Ovary (tissue), 9 donors: ENCODE measurements around the gene ACYP2. TPM values are rescaled to one million over a fixed set of nuclear protein-coding genes. Genes with fewer than 3 reads are reported as not detected.

Experiments
- DNase-seq, 5 donors: peaks; one replicate each; pipeline ENCODE4 v3.0.0-alpha.2; 2019 to 2020
- H3K27ac ChIP-seq, 2 donors: fragments of 200-600 bp; one replicate each; pipeline versions ENCODE4 v1.5.1 to v1.8.0; 2019 to 2022
- H3K27me3 ChIP-seq: fragments of 200-600 bp; one replicate; pipeline ENCODE4 v1.8.0; 2022
- H3K36me3 ChIP-seq: fragments of 200-600 bp; sonication (generic); one replicate; pipeline ENCODE4 v1.5.1; 2019
- H3K4me1 ChIP-seq: one replicate; pipeline ENCODE4 v1.8.1; 2013; ENCODE audit warnings: mild to moderate bottlenecking, moderate library complexity; ENCODE audit not compliant: insufficient read depth
- H3K4me3 ChIP-seq: fragments of 200-600 bp; sonication (generic); one replicate; pipeline ENCODE4 v1.5.1; 2017
- H3K9me3 ChIP-seq, 2 donors: fragments of 200-600 bp in 1 of 2; sonication (generic) in 1 of 2; one replicate each; pipeline versions ENCODE4 v1.5.1 to v1.8.1; 2013 to 2019; ENCODE audit warnings: mild to moderate bottlenecking in 1 of 2, moderate library complexity in 1 of 2
- EP300 ChIP-seq: sonication (generic); formaldehyde crosslinking; IDR thresholded peaks from one replicate; pipeline ENCODE4 v1.6.1; 2017; ENCODE audit warnings: antibody characterized with exemption
- POLR2A ChIP-seq: fragments of 450-650 bp; IDR thresholded peaks from one replicate; pipeline ENCODE4 v1.6.1; 2017; ENCODE audit warnings: antibody characterized with exemption, mild to moderate bottlenecking, moderate library complexity
- WGBS, 3 donors: extraction: QIAGEN DNeasy Blood & Tissue Kit in 1 of 3; methylation state at CpG; one replicate each; pipeline versions ENCODE4 v1.1.5 to v1.1.7; 2013 to 2017; 5-methylcytosine and 5-hydroxymethylcytosine counted together
- intact Hi-C, 4 donors: fragments of 100-400 bp; cut with DNase I; formaldehyde crosslinking; loops; one replicate each; pipeline versions ENCODE4 v1.11.0 to v1.15.1; 2022 to 2023
- polyA plus RNA-seq, 2 donors: library from polyadenylated mRNA; stranded (reverse); fragments of 200-250 nt in 1 of 2; fragments of 350-450 nt in 1 of 2; fragmentation: Illumina TruSeq in 1 of 2; extraction: RNeasy Lipid Tissue Mini Kit (QIAGEN cat#74804) in 1 of 2; gene quantifications; one replicate each; pipeline ENCODE4 v1.2.3, GENCODE V29; 2013 to 2014
- total RNA-seq, 7 donors: library from RNA; depleted of rRNA in 2 of 7; stranded (reverse); fragments of >200 nt in 2 of 7; fragmentation: NEBNext Ultra II Directional in 3 of 7; extraction: Animal tissue kit (Norgen Biotek cat#: 25700) in 3 of 7; gene quantifications; one replicate each; pipeline versions ENCODE4 v1.1.0 to v1.2.4, GENCODE V29; 2016 to 2023
- TF ChIP-seq, protein P1 (sequence below), 3 donors: fragments of 450-650 bp in 2 of 3; fragments of 200-600 bp in 1 of 3; IDR thresholded peaks; one replicate each; pipeline versions ENCODE4 v1.5.1 to v1.8.0; 2016 to 2022; ENCODE audit warnings: antibody characterized with exemption in 3 of 3, mild to moderate bottlenecking in 1 of 3
- donor health status: DM: no; HTN: no; CAD: no; lungs with moderate emphysema.
- donor health status: DM: no; HTN: no; CAD: no.
- donor health status: Bipolar disorder and iron deficiency.
- donor health status: DM: yes; HTN: yes; CAD: no.
- donor health status: DM: no; HTN: no; CAD: no.
- donor health status: DM: yes; HTN: yes; CAD: no.

The ACYP2 gene
- total and polyA plus RNA-seq, 9 donors = 10.4 to 27.1 (median 13.9) TPM

DNA sequence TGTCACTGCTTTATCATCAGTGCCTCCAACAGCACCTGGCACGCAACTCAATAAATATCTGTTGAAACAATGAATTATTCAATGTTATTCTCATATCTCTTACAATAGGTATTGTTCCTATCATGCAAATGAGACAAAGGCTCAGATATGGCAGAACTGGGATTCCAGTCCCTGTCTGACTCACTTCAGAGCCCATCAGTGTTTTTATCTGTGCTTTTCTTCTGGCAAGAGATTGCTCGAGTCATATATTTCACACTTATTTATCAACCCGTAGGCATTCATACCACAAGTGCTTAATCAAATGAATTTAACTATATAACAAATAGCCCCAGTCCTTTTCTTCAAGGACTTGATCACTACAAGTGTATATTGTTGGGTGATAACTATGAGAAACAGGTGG, 217.0 kb downstream of the ACYP2 start:
- no peak overlapping the region for H3K27ac ChIP-seq
- H3K36me3 ChIP-seq = no peaks in the 10 kb centered on the region
- 75 to 88% (median 75%) methylated on average over 3 of the region's 3 CpGs for WGBS, 3 donors
- no peak overlapping the region for H3K4me3 ChIP-seq
- H3K27me3 ChIP-seq = no peaks in the 10 kb centered on the region
- intact Hi-C loops = loop anchor here in 1 of 4 donors (10.0 kb wide), 1 partner anchor 172 kb away; no protein-coding TSS in a partner anchor
- no peaks in the 10 kb centered on the region for H3K9me3 ChIP-seq
- TF ChIP-seq EP300 (no peak), POLR2A (no peak)
- TF ChIP-seq, protein P1, sequence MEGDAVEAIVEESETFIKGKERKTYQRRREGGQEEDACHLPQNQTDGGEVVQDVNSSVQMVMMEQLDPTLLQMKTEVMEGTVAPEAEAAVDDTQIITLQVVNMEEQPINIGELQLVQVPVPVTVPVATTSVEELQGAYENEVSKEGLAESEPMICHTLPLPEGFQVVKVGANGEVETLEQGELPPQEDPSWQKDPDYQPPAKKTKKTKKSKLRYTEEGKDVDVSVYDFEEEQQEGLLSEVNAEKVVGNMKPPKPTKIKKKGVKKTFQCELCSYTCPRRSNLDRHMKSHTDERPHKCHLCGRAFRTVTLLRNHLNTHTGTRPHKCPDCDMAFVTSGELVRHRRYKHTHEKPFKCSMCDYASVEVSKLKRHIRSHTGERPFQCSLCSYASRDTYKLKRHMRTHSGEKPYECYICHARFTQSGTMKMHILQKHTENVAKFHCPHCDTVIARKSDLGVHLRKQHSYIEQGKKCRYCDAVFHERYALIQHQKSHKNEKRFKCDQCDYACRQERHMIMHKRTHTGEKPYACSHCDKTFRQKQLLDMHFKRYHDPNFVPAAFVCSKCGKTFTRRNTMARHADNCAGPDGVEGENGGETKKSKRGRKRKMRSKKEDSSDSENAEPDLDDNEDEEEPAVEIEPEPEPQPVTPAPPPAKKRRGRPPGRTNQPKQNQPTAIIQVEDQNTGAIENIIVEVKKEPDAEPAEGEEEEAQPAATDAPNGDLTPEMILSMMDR (IDR thresholded peaks at IDR 0.05) = no peak
- no peak for DNase-seq
- peaks cover 3% of the 10 kb centered on the region for H3K4me1 ChIP-seq

DNA sequence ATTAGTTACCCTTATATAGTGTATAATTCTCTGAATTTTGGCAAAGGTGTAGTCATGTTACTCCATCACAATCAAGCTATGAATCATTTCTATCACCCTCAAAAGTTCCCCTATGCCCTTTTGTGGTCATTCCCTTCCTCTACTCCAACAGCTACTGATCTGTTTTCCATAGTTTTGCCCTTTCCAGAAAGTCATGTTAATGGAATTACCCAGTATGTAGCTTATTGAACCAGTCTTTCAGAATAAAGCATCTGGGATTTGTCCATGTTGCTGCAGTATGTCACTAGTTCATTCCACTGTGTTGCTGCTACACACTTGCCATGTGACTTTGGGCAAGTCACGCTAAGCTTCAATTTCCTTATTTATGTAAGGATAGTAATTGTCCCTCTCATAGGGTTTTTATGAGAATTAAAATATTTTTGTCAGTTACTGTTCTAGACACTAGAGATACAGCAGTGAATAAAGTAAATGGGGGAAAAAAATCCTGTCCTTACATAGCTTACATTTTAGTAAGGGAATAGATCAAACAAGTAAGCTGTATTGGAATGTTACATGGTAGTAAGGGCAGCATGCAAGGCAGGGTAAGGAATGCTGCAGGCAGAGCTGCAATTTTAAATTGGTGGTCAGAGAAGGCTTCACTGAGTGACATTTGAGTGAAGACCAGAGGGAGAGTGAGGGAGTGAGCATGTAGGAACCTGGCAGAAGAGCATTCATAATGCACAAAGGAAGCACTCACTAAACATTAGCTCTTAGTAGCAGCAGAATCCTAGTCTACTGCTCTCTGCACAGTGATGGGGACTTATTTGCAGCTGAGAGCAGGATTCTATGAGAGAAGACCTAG, 220.9 kb downstream of the ACYP2 start:
- Histone ChIP-seq H3K9me3 (no peaks in the 10 kb centered on the region), H3K4me3 (no peak overlapping the region), H3K36me3 (no peaks in the 10 kb centered on the region), H3K4me1 (peaks cover under 1% of the 10 kb centered on the region), H3K27me3 (no peaks in the 10 kb centered on the region), H3K27ac (no peak overlapping the region)
- intact Hi-C loops = loop anchor here in 1 of 4 donors (10.0 kb wide), 1 partner anchor 168 kb away; no protein-coding TSS in a partner anchor
- TF ChIP-seq, protein P1 (IDR thresholded peaks at IDR 0.05) = no peak
- TF ChIP-seq POLR2A (no peak), EP300 (no peak)
- no peak for DNase-seq
- WGBS, 3 donors = 56 to 81% (median 77%) methylated on average over 1 of the region's 1 CpG

DNA sequence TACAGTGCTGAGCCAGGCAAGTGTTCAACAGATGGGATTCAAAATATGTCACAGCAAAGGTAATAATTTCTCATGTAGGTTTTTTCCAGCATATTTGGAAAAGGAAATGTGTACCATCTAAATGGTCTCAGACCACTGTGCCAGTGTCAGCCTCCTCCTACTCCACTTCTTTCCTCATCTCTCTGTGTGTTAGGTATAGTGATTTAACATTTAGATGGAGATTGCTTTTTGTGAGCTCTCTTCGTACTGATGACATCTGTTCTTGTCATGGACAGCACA, 221.5 kb downstream of the ACYP2 start:
- H3K36me3 ChIP-seq = no peaks in the 10 kb centered on the region
- 85 to 91% (median 89%) methylated on average over 1 of the region's 1 CpG for WGBS, 3 donors
- H3K9me3 ChIP-seq = no peaks in the 10 kb centered on the region
- no peak for DNase-seq
- no peaks in the 10 kb centered on the region for H3K27me3 ChIP-seq
- H3K4me1 ChIP-seq = no peaks in the 10 kb centered on the region
- no peak overlapping the region for H3K27ac ChIP-seq
- H3K4me3 ChIP-seq = no peak overlapping the region
- intact Hi-C loops = loop anchor here in 1 of 4 donors (10.0 kb wide), 1 partner anchor 168 kb away; no protein-coding TSS in a partner anchor
- TF ChIP-seq, protein P1 (IDR thresholded peaks at IDR 0.05) = no peak
- TF ChIP-seq POLR2A (no peak), EP300 (no peak)

DNA sequence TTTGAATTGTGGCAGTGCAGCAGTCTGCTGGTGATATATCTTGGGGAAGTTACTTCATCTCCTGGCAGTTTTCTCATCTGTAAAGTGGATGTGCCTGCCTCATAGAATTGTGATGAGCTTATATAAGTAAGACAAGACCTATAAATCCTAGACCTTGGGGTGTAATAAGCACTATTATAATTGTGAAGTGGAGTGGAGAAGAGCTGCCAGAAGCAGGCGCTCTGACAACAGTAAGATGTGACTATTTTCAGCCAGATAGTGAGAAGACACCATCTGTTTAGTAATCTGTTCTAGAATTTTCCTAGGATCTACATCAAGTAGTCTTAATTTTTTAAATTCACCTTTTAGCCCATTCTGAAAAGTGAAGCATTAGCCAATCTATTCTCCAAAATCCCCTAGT, 226.2 kb downstream of the ACYP2 start:
- Histone ChIP-seq H3K9me3 (no peaks in the 10 kb centered on the region), H3K36me3 (no peaks in the 10 kb centered on the region), H3K27me3 (no peaks in the 10 kb centered on the region), H3K4me1 (no peaks in the 10 kb centered on the region), H3K4me3 (no peak overlapping the region), H3K27ac (no peak overlapping the region)
- TF ChIP-seq, protein P1 (IDR thresholded peaks at IDR 0.05) = no peak
- TF ChIP-seq EP300 = no peak
- no peak for TF ChIP-seq POLR2A
- intact Hi-C loops = no loop called here
- 76 to 95% (median 93%) methylated on average over 1 of the region's 1 CpG for WGBS, 3 donors
- DNase-seq = no peak
